Nephron progenitor cell (in vitro differentiated cells): Measurements from ENCODE around the gene OR2S2.
A peak's percentile ranks its signal among the peaks of the same experiment; 100 is the strongest.

ENCODE experiments used
- DNase-seq: peaks from one replicate; pipeline ENCODE4 v3.0.0; 2021
- H3K27ac Mint-ChIP-seq: 2 replicates; pipeline ENCODE4 v1.8.0; 2021; ENCODE audit warnings: mild to moderate bottlenecking, moderate library complexity, mixed read lengths
- H3K27me3 Mint-ChIP-seq: 2 replicates; pipeline ENCODE4 v1.8.0; 2021; ENCODE audit warnings: mild to moderate bottlenecking, low read depth, mixed read lengths; ENCODE audit not compliant: poor library complexity
- H3K36me3 Mint-ChIP-seq: 2 replicates; pipeline ENCODE4 v1.8.0; 2021; ENCODE audit warnings: low read depth, mixed read lengths
- H3K4me1 Mint-ChIP-seq: 2 replicates; pipeline ENCODE4 v1.8.0; 2021; ENCODE audit warnings: mixed read lengths
- H3K4me3 Mint-ChIP-seq: 2 replicates; pipeline ENCODE4 v1.8.0; 2021; ENCODE audit warnings: mild to moderate bottlenecking, moderate library complexity, mixed read lengths
- H3K9me3 Mint-ChIP-seq: 2 replicates; pipeline ENCODE4 v1.8.0; 2021; ENCODE audit warnings: mild to moderate bottlenecking, moderate library complexity, mixed read lengths
- TF ChIP-seq, protein P1 (sequence below): fragments of 200-600 bp; sonication (generic); IDR thresholded peaks from 2 replicates; pipeline ENCODE4 v1.5.0; 2021; ENCODE audit warnings: antibody characterized with exemption

The OR2S2 gene

DNA sequence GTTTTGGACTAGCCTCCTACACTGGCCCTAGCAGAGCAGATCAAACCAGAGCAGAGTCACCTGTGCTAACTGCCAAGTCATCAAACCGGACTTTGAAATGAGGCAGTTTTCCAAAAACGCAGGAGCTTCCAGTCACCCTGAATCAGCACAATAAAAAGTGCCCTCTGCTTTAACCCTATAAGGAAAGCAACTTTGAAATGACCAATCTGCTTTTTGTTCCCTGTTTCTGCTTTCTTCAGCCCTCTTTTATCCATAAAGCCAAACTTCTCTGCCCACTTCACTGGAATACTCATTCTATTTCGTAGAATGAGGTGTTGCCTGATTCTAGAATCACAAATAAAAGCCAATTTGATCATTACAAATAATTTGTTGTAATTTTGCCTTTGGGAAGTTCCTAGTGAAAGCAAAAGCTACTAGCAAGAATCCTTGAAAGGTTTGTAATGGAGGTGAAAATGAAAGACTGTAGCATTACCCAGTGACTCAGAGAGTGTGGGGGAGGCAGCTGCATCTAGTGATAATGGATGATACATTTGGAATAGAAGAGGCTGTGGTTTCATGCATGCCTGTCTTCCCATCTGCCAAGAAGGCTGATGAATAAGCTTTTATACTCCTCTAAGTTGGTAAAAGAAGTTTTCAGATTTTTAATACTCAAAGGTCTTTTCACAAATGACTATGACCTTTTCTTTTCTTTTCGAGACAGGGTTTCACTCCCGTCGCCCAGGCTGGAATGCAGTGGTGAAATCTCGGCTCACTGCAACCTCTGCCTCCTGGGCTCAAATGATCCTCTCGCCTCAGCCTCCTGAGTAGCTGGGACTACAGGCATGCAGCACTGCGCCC is 33.8 kb downstream of the OR2S2 start:
- DNase-seq, result no peak
- H3K9me3 Mint-ChIP-seq, result no peaks in the 10 kb centered on the region
- peaks cover 10% of the 10 kb centered on the region for H3K4me1 Mint-ChIP-seq
- TF ChIP-seq, protein P1, sequence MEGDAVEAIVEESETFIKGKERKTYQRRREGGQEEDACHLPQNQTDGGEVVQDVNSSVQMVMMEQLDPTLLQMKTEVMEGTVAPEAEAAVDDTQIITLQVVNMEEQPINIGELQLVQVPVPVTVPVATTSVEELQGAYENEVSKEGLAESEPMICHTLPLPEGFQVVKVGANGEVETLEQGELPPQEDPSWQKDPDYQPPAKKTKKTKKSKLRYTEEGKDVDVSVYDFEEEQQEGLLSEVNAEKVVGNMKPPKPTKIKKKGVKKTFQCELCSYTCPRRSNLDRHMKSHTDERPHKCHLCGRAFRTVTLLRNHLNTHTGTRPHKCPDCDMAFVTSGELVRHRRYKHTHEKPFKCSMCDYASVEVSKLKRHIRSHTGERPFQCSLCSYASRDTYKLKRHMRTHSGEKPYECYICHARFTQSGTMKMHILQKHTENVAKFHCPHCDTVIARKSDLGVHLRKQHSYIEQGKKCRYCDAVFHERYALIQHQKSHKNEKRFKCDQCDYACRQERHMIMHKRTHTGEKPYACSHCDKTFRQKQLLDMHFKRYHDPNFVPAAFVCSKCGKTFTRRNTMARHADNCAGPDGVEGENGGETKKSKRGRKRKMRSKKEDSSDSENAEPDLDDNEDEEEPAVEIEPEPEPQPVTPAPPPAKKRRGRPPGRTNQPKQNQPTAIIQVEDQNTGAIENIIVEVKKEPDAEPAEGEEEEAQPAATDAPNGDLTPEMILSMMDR, result no peak
- H3K4me3 Mint-ChIP-seq, result no peak overlapping the region
- H3K36me3 Mint-ChIP-seq, result no peaks in the 10 kb centered on the region
- peaks cover 20% of the 10 kb centered on the region for H3K27me3 Mint-ChIP-seq
- H3K27ac Mint-ChIP-seq, result no peak overlapping the region

DNA sequence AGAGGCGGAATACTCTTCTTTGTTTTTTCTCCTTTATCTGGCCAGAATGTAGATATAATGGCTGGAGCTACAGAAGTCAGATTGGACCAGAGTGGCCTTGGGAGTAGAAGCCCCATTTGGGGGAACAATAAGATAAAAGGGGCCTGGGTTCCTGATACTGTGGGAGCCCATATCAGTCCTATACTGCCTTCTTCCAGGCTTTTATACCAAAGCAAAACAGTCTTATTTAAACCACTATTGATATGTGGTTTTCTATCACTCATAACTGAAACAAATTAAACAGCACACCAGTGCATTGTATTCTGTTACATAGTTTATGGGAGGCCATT is 34.4 kb downstream of the OR2S2 start:
- H3K9me3 Mint-ChIP-seq, result no peaks in the 10 kb centered on the region
- H3K4me1 Mint-ChIP-seq, result peaks cover 10% of the 10 kb centered on the region
- DNase-seq, result no peak
- no peak overlapping the region for H3K4me3 Mint-ChIP-seq
- TF ChIP-seq, protein P1, result no peak
- no peak overlapping the region for H3K27ac Mint-ChIP-seq
- peaks cover 16% of the 10 kb centered on the region for H3K27me3 Mint-ChIP-seq
- H3K36me3 Mint-ChIP-seq, result no peaks in the 10 kb centered on the region

DNA sequence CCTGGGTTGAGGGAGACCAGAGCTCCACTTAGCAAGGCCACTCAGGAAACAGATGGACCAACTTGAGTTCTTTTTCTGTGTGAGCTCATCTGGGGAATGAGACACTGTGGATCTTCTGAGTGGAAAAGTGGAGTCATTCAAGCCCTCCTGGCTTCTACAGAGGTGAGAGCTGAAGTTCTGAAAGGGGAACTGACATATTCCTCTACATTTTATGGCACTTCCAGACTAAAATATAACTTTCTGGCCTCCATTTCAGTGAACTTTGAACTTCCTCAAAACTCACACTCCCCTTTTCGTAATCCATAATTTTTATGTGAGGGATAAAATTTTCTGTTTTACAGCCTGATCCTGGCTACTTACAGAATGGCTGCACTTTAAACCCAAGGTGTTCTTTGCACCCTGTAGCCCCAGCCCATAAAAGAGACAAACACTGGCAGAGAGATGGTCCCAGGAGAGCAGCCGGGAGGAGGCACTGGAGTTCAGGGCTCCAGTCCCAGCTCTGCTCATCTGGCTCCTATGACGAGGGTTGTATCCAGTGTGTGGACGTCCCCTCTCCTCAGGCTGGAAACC is 37.8 kb downstream of the OR2S2 start:
- DNase-seq, result no peak
- Mint-ChIP-seq H3K27me3 (peaks cover 7% of the 10 kb centered on the region), H3K4me3 (no peak overlapping the region), H3K27ac (no peak overlapping the region), H3K9me3 (no peaks in the 10 kb centered on the region), H3K4me1 (peaks cover 14% of the 10 kb centered on the region), H3K36me3 (no peaks in the 10 kb centered on the region)
- TF ChIP-seq, protein P1, result no peak

DNA sequence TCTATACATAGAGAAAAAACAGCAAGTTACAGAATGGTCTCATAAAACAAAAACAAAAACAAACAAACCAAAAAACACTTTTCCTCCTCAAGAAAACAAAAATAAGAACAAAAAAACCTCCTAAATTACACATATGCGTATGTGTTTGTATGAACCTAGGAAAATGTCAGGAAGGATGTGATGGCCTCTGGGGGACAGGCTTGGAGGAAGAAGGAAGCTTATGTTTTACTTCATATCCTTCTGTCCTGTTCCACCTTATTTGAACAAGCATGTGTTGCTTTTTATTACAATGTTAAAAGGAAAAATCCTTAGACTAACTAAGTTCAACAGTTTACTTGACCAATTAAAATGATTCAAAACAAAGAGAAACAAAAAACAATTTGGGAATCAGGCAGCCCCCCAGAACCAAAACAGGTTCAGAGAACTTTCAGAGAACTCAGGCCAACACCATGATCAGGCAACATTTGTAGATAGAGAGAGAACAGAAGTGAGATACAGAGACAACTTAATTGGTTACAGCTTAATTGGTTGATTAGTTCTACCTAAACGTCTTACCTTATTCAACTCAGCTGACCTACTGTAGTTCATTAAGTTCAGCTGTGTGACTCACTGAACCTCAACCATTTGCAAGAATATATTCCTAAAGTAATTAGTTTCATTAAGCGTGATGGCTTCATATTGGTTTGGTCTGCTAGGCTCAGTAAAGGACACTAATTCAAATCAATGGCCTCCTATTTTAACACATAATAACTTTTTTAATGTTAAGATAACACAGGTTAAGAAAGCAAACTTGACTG is 38.5 kb downstream of the OR2S2 start:
- DNase-seq, result no peak
- Mint-ChIP-seq H3K9me3 (no peaks in the 10 kb centered on the region), H3K27ac (peak overlapping the region; percentile 53), H3K4me3 (no peak overlapping the region), H3K27me3 (peaks cover 7% of the 10 kb centered on the region), H3K4me1 (peaks cover 14% of the 10 kb centered on the region), H3K36me3 (no peaks in the 10 kb centered on the region)
- TF ChIP-seq, protein P1, result no peak

DNA sequence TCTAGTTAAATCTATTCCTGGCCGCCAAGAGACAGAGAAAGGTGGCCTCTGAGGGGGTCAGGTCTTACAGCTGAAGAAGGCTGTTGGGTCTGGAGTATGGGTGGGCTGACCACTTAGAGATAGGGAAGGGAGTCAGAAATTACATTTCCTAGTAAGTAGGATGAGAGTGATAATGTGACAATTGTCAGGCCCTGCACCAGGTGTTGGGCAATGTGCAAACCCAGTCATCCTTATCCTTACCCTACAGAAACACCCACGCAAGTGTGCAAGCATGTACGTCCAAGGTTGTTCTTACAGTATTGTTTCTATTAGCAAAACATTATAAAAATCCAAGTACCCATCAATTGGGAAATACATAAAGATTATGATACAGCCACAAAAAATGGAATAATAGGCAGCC is 39.2 kb downstream of the OR2S2 start:
- TF ChIP-seq, protein P1, result no peak
- no peak for DNase-seq
- peaks cover 9% of the 10 kb centered on the region for H3K4me1 Mint-ChIP-seq
- H3K27ac Mint-ChIP-seq, result no peak overlapping the region
- no peaks in the 10 kb centered on the region for H3K36me3 Mint-ChIP-seq
- peaks cover 7% of the 10 kb centered on the region for H3K27me3 Mint-ChIP-seq
- no peaks in the 10 kb centered on the region for H3K9me3 Mint-ChIP-seq
- H3K4me3 Mint-ChIP-seq, result no peak overlapping the region
